Stomach smooth muscle (tissue), 2 donors: ENCODE results near the gene BCL11A.

Experiments used
- H3K27ac ChIP-seq: one replicate; pipeline ENCODE4 v1.7.0; 2013; ENCODE audit warnings: mild to moderate bottlenecking, low read length, inconsistent platforms
- H3K27me3 ChIP-seq, 2 donors: one replicate each; pipeline ENCODE4 v1.7.0; 2013; ENCODE audit warnings: low read length in 2 of 2; ENCODE audit not compliant: insufficient read depth in 2 of 2, control insufficient read depth in 1 of 2
- H3K36me3 ChIP-seq, 2 donors: one replicate each; pipeline ENCODE4 v1.7.0; 2013; ENCODE audit warnings: low read length in 2 of 2; ENCODE audit not compliant: control insufficient read depth in 2 of 2, insufficient read depth in 2 of 2
- H3K4me1 ChIP-seq: one replicate; pipeline ENCODE4 v1.7.0; 2013; ENCODE audit warnings: low read length; ENCODE audit not compliant: control insufficient read depth, insufficient read depth
- H3K4me3 ChIP-seq, 2 donors: one replicate each; pipeline ENCODE4 v1.7.0; 2013; ENCODE audit warnings: low read length in 2 of 2
- H3K9ac ChIP-seq, 2 donors: one replicate each; pipeline ENCODE4 v1.7.0; 2013; ENCODE audit warnings: low read length in 2 of 2, mild to moderate bottlenecking in 1 of 2
- H3K9me3 ChIP-seq, 2 donors: one replicate each; pipeline ENCODE4 v1.7.0; 2013; ENCODE audit warnings: low read length in 2 of 2; ENCODE audit not compliant: control insufficient read depth in 2 of 2
- donor health status: healthy.
- donor health status: Pancreatic carcinoma.

BCL11A gene

DNA sequence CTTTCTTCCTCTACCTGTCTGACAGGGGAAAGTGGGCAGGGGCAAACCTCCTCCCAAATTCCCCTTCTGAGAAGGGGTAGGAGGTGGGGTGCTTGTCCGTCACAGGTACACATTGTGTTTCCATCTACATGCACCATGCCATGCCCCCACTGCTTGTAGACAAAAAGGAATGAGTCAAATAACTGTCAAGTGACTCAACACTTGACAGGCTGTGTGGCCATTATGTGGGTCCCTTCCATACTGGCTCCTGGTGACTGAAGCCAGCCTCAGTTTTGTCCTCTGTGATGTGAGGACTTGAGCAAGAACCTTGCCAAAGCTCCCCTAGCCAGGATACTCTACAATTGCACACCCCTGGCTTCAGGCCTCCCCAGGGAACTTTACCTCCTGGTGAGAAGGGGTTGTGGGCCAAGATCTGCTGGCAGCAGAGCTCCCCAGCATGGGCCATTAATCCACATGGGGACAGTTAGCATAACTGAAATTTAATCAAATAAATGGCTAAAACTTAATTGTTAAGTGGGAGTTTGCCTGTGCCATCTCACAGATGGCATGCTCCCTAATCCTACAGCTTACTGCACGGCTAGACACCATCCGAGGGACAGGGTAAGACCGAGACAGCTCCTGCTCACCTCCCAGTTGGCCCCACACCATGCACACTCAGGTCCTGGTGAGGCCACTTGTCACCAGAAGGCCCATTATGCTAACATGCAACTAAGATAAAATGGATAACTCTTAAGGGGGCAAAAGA lies 140.2 kb downstream of the BCL11A start:
- no peak overlapping the region for H3K4me3 ChIP-seq
- H3K27ac ChIP-seq = no peak overlapping the region
- no peaks in the 10 kb centered on the region for H3K9me3 ChIP-seq
- peaks cover 0 to 2% of the 10 kb centered on the region in 2 donors for H3K27me3 ChIP-seq
- no peaks in the 10 kb centered on the region for H3K36me3 ChIP-seq
- no peak overlapping the region for H3K9ac ChIP-seq
- H3K4me1 ChIP-seq = no peaks in the 10 kb centered on the region

DNA sequence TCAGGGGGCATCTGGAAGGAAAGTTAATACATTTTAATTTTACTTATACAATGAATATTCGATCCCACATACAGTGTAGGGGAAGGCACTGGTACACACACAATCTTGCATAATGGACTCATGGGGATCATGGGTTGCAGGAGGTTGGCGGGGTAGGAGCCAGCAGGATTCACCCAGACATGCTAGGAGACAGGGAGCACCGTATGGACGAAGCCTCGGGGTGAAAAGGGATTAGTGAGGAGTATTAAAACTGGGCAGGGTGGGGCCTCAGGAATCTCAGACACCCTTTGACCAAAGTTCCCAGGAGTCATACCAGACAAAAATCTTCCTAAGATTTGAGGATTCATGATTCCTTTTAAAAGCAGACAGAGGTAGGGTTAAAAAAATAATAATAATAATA lies 140.8 kb downstream of the BCL11A start:
- Histone ChIP-seq H3K27me3 (peaks cover 0 to 2% of the 10 kb centered on the region in 2 donors), H3K4me1 (no peaks in the 10 kb centered on the region), H3K4me3 (no peak overlapping the region), H3K9me3 (no peaks in the 10 kb centered on the region), H3K27ac (no peak overlapping the region), H3K36me3 (no peaks in the 10 kb centered on the region), H3K9ac (no peak overlapping the region)

DNA sequence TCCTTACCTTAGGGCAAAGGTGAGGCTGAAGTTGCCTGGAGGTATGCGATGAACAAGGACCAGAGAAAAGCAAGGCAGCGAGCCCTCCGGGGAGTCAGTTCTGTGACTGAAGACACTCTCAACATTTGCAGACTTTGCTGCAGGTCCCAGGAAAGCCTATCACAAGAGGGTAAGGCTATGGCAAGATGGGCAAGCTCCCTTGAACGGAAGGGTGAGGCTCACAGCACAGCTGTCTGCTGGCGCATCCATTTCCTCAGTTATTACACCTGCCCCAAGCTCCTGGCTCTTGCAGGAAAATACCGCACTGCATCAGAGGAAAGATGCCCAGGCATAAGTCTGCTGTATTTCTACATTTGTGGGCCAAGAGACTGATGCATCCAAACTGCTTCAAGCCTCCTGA lies 141.4 kb downstream of the BCL11A start:
- Histone ChIP-seq H3K36me3 (no peaks in the 10 kb centered on the region), H3K4me3 (no peak overlapping the region), H3K9ac (no peak overlapping the region), H3K27ac (no peak overlapping the region), H3K27me3 (peaks cover 0 to 2% of the 10 kb centered on the region in 2 donors), H3K9me3 (no peaks in the 10 kb centered on the region), H3K4me1 (no peaks in the 10 kb centered on the region)

DNA sequence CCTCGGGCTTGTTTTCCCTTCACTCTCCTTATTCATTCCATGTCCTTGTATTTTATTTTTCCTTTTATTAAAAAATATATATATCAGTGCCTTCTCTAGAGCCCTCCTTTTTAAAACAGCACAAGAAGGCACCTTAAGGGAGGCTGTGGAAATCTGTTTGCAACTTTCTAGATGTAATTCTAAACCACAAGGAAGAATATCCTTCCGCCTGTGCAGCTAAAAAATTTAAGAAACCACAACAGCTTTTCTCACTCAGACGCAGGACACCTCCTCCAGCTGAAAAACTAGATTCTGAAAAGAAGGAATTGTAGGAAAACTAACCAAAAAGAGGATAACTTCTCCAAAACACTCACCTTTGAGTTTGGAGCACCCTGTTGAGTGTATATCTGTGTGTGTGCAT lies 142.2 kb downstream of the BCL11A start:
- H3K9me3 ChIP-seq = no peaks in the 10 kb centered on the region
- no peak overlapping the region for H3K27ac ChIP-seq
- no peaks in the 10 kb centered on the region for H3K36me3 ChIP-seq
- peaks cover 0 to 2% of the 10 kb centered on the region in 2 donors for H3K27me3 ChIP-seq
- H3K4me3 ChIP-seq = no peak overlapping the region
- H3K4me1 ChIP-seq = no peaks in the 10 kb centered on the region
- H3K9ac ChIP-seq = no peak overlapping the region

DNA sequence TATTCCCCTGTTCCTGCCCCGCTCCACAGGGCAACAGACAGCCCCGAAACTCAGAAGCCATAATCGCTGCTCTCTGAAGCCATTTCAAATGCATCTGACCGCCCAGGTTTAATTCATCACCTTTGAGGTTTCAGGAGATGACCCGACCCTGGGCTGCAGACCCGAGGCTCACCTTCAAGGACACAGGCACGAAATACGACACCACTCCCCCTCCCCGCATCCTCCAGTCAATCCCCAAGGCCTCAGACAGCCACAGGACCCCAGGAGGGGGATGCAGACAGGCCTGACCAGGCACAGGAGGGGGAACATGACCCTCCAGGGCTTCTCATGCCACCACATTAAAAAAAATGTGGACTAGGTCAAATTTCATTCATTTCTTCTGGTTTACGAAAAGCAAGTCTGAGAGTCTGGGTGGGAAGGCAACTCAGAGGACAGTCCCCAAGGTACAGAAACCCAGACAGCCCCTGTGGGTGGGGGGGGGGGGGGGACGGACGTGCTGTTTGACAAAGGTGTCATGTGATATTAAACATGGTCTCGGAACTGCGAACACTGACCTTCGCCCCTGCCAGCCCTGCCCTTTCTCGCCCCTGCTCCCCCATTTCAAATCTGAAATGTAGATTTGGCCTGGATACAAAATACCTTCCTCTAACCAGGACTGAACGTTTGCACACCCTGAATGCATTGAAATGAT lies 142.9 kb downstream of the BCL11A start:
- Histone ChIP-seq H3K4me1 (no peaks in the 10 kb centered on the region), H3K27me3 (peaks cover 0 to 2% of the 10 kb centered on the region in 2 donors), H3K4me3 (no peak overlapping the region), H3K27ac (no peak overlapping the region), H3K9me3 (no peaks in the 10 kb centered on the region), H3K36me3 (no peaks in the 10 kb centered on the region), H3K9ac (no peak overlapping the region)

DNA sequence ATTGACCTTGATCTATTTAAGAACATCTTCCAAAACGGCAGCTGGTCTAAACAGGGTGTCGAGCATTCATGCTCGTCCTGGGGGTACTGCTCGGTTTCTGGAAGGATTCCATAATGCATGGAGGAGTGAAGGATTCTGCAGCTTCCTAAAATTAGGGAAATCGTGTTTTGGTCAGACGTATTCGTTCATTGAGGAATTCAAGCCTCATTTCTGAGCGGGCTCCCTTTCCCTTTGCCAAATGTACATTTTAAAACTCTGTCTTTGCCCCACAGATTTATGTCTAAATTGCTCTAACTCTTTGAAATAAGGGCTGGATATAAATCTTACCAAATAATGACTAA lies 144.0 kb downstream of the BCL11A start:
- no peaks in the 10 kb centered on the region for H3K4me1 ChIP-seq
- no peak overlapping the region for H3K4me3 ChIP-seq
- no peak overlapping the region for H3K27ac ChIP-seq
- no peaks in the 10 kb centered on the region for H3K36me3 ChIP-seq
- no peaks in the 10 kb centered on the region for H3K9me3 ChIP-seq
- peaks cover 0 to 2% of the 10 kb centered on the region in 2 donors for H3K27me3 ChIP-seq
- no peak overlapping the region for H3K9ac ChIP-seq

DNA sequence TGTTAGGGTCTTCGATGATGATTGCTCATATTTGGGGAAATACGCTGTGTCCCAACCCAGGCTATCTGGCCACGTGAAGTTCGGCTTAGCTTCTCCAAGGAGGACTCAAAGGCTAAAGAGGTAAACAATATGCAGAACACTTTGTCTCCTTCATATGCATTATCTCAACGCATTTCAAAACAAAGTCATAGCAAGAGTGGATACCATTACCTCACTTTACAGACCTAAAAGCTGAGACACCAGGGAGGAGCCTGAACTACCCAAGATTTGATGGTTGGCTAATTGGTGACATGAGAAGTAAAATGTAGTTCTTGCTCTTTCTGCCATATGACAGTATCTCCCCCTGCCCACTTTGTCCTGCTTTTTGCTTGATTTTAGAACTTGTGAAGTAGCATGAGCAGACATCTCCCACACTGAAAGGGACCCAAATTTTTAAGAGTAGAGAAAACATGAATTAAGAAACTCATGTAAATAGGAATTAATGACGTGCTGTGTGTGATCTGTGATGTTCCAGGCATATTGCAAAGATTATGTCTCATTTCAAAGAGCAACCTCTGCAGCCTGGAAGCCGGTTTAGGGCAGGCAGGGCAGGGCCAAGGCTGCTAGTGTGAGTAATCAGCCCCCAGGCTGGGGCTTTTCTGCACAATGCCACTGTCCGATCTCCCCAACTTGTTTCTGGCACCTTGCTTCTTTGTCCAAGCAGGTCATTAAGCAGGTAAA lies 144.5 kb downstream of the BCL11A start:
- Histone ChIP-seq H3K4me3 (no peak overlapping the region), H3K9me3 (no peaks in the 10 kb centered on the region), H3K27me3 (peaks cover 0 to 2% of the 10 kb centered on the region in 2 donors), H3K9ac (no peak overlapping the region), H3K27ac (no peak overlapping the region), H3K4me1 (no peaks in the 10 kb centered on the region), H3K36me3 (no peaks in the 10 kb centered on the region)

DNA sequence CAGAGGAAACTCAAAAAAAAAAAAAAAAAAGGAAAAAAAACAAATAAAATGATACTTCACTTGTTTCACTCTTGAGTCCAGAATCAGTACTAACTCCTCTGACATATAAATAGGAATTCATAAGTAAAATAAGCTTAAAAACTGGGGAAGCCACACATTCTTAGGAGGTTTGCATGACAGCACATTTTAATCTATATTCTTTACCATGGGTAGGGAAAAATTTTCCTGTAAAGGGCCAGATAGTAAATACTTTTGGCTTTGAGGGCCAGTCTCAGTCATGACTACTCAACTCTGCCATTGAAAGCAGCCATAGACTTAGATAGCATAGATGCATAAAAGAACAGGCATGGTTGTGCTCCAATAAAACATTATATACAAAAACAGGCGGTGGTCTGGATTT lies 145.2 kb downstream of the BCL11A start:
- H3K4me1 ChIP-seq = no peaks in the 10 kb centered on the region
- no peak overlapping the region for H3K9ac ChIP-seq
- H3K27me3 ChIP-seq = peaks cover 0 to 2% of the 10 kb centered on the region in 2 donors
- no peak overlapping the region for H3K27ac ChIP-seq
- H3K4me3 ChIP-seq = no peak overlapping the region
- H3K36me3 ChIP-seq = no peaks in the 10 kb centered on the region
- no peaks in the 10 kb centered on the region for H3K9me3 ChIP-seq

DNA sequence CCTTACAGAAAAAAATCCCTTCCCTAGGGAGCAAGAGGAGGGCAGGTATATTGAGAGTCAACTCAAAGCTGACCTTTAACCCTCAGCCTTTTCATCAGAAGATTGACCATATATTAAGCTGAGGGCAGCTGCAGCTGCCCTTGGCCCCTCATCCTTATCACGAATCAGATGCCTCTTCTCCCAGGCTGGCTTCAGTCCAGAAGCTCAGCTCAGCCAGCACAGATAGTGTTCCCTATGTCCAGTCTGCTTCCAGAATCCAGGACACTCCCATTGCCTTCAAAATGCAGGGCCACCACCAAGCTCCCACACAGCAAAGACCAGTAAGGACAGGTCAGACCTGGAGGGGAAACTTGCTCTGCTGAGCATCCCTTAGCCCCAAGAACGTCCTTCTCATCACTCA lies 146.1 kb downstream of the BCL11A start:
- Histone ChIP-seq H3K9ac (no peak overlapping the region), H3K27me3 (peaks cover 0 to 2% of the 10 kb centered on the region in 2 donors), H3K4me1 (no peaks in the 10 kb centered on the region), H3K27ac (no peak overlapping the region), H3K36me3 (no peaks in the 10 kb centered on the region), H3K9me3 (no peaks in the 10 kb centered on the region), H3K4me3 (no peak overlapping the region)

DNA sequence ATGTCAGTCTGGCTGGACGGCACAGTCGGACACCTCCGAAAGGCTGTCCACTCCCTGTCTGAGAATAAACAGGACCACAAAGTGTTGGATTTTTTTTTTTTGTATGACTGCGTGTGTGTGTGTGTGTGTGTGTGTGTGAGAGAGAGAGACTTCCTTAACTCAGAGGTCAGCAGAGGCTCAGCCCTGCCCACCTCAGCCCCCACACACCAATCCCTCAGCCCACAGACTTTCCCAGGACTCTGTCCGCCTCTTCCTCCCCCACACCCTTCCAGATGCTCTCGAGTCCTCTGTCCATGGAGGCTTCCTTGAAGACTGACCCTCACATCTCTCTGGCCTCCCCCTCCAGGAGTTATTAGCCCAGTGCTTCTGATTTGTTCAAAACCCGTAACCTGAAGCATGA lies 147.3 kb downstream of the BCL11A start:
- no peaks in the 10 kb centered on the region for H3K27me3 ChIP-seq
- H3K36me3 ChIP-seq = no peaks in the 10 kb centered on the region
- no peak overlapping the region for H3K9ac ChIP-seq
- H3K27ac ChIP-seq = no peak overlapping the region
- no peaks in the 10 kb centered on the region for H3K4me1 ChIP-seq
- no peak overlapping the region for H3K4me3 ChIP-seq
- H3K9me3 ChIP-seq = no peaks in the 10 kb centered on the region
